ENCODE data around the gene SHE. TPM values are rescaled to one million over a fixed set of nuclear protein-coding genes. Genes with fewer than 3 reads are reported as not detected.

SHE gene
- total RNA-seq, 1 experiment from 2014 or later, result not detected

DNA sequence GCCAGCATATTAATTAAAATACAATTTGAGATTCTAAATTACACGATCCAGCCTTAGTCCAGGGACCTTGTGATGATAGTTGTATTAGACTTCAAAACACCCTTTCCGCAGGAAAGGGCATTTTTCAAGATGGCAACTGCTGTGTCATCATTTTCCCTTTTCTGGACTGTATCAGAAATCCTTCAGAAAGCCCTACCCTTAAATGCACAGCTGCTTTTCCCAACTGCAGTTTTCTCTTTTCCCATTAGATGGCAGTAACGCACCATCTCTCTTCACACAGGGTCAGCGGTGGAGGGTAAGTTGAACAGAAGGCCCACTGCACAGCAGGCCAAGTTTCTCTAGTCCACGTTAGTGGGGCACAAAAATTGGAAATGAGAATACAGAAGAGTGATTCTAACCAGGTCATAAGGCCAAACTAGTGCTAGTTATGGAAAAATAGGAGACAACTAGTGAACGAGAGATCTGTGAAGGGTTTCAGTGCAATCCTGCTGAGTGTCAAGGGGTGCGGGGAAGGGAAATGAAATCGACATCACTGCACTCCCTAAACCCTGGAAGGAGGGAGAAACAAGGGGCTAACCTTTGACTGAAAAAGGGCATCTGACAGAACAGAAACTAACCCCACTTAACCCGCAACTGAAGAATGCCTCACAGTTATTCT, 22.3 kb downstream of the SHE start (continued):
- TF ChIP-seq, protein P1, sequence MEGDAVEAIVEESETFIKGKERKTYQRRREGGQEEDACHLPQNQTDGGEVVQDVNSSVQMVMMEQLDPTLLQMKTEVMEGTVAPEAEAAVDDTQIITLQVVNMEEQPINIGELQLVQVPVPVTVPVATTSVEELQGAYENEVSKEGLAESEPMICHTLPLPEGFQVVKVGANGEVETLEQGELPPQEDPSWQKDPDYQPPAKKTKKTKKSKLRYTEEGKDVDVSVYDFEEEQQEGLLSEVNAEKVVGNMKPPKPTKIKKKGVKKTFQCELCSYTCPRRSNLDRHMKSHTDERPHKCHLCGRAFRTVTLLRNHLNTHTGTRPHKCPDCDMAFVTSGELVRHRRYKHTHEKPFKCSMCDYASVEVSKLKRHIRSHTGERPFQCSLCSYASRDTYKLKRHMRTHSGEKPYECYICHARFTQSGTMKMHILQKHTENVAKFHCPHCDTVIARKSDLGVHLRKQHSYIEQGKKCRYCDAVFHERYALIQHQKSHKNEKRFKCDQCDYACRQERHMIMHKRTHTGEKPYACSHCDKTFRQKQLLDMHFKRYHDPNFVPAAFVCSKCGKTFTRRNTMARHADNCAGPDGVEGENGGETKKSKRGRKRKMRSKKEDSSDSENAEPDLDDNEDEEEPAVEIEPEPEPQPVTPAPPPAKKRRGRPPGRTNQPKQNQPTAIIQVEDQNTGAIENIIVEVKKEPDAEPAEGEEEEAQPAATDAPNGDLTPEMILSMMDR (IDR thresholded peaks at IDR 0.05 in 2 of 3, conservative IDR thresholded peaks at IDR 0.05 in 1 of 3; ENCODE audit: borderline replicate concordance in 1 of 3, insufficient read depth in 1 of 3, low read depth in 2 of 3, low read length in 2 of 3), result peak; percentile 85 to 97 (median 95)

GRCh38 chr1:154478639-154479038, 23.6 kb downstream of the SHE start:
- ATAC-seq (no peak), DNase-seq (ENCODE audit: low read depth, low spot score) (no peak)
- Histone ChIP-seq H3K4me3 (replicated peaks in 1 of 2; ENCODE audit: low read depth in 1 of 2, low read length in 2 of 2) (no peak overlapping the region), H4K20me1 (ENCODE audit: insufficient read depth) (no peaks in the 10 kb centered on the region), H3K27me3 (ENCODE audit: insufficient read depth, low read length) (no peaks in the 10 kb centered on the region), H3K4me1 (ENCODE audit: control insufficient read depth in 1 of 2, insufficient read depth in 2 of 2, low read length in 2 of 2) (peaks cover 15 to 59% of the 10 kb centered on the region in 2 experiments), H3K36me3 (ENCODE audit: control insufficient read depth in 1 of 2, insufficient read depth in 2 of 2, low read length in 2 of 2) (no peaks in the 10 kb centered on the region), H3K79me2 (ENCODE audit: insufficient read depth, low read length) (no peaks in the 10 kb centered on the region), H3K9me2 (ENCODE audit: insufficient read depth) (no peaks in the 10 kb centered on the region), H3K4me2 (ENCODE audit: low read length) (no peak overlapping the region), H3K27ac (ENCODE audit: low read depth, low read length) (no peak overlapping the region), H3K9ac (ENCODE audit: low read length) (no peak overlapping the region), H3K9me3 (ENCODE audit: control insufficient read depth in 1 of 2, insufficient read depth in 1 of 2, low read depth in 1 of 2, low read length in 2 of 2) (no peaks in the 10 kb centered on the region), H2AFZ (ENCODE audit: low read depth, low read length, poor library complexity, severe bottlenecking) (peak overlapping the region; percentile 72)
- intact Hi-C loops (cut with micrococcal nuclease), result loop anchor here (1.0 to 10.0 kb wide), 3 partner anchors 73 to 294 kb away; partner anchors contain the start of genes ATP8B2 and IL6R
- ChIA-PET CTCF (interaction anchor here (1.1 to 4.0 kb wide), 4 partner anchors 58 to 391 kb away, joined by 4 to 62 read pairs (median 4); partner anchors contain the start of gene KCNN3), POLR2A (interaction anchor here (1.1 kb wide), 1 partner anchor 126 kb away, joined by 3 read pairs; no protein-coding TSS in a partner anchor), RAD21 (ENCODE audit: low non-redundant PET in 1 of 2, low total read pairs in 2 of 2, uncharacterized antibody in 2 of 2, unreplicated experiment in 2 of 2) (interaction anchor here (1.2 to 1.3 kb wide), 2 partner anchors 68 kb away, joined by 6 to 7 read pairs; no protein-coding TSS in a partner anchor)
- TF ChIP-seq ATF3 (IDR thresholded peaks at IDR 0.05), result no peak
- TF ChIP-seq RAD21 (IDR thresholded peaks at IDR 0.05; ENCODE audit: low read depth), result peak; percentile 77
- no peak for TF ChIP-seq CBX3 (IDR thresholded peaks at IDR 0.05; ENCODE audit: low read depth)
- TF ChIP-seq EGR1 (IDR thresholded peaks at IDR 0.05; ENCODE audit: low read depth), result no peak
- no peak for TF ChIP-seq CEBPB (IDR thresholded peaks at IDR 0.05; ENCODE audit: low read depth)
- TF ChIP-seq, protein P2, sequence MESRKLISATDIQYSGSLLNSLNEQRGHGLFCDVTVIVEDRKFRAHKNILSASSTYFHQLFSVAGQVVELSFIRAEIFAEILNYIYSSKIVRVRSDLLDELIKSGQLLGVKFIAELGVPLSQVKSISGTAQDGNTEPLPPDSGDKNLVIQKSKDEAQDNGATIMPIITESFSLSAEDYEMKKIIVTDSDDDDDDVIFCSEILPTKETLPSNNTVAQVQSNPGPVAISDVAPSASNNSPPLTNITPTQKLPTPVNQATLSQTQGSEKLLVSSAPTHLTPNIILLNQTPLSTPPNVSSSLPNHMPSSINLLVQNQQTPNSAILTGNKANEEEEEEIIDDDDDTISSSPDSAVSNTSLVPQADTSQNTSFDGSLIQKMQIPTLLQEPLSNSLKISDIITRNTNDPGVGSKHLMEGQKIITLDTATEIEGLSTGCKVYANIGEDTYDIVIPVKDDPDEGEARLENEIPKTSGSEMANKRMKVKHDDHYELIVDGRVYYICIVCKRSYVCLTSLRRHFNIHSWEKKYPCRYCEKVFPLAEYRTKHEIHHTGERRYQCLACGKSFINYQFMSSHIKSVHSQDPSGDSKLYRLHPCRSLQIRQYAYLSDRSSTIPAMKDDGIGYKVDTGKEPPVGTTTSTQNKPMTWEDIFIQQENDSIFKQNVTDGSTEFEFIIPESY (IDR thresholded peaks at IDR 0.05; ENCODE audit: extremely low read depth, insufficient replicate concordance, low read length), result no peak
- TF ChIP-seq EZH2 (IDR thresholded peaks at IDR 0.05), result no peak
- no peak for TF ChIP-seq FOSL1 (IDR thresholded peaks at IDR 0.05; ENCODE audit: low read depth)
- TF ChIP-seq MAX (IDR thresholded peaks at IDR 0.05), result peak; percentile 23; the same call in 1 of the 2 replicates
- no peak for TF ChIP-seq POLR2A (IDR thresholded peaks at IDR 0.05; ENCODE audit: borderline replicate concordance, extremely low read depth, insufficient read depth, insufficient read length)
- no peak for TF ChIP-seq SP1 (IDR thresholded peaks at IDR 0.05; ENCODE audit: low read depth)
- no peak for TF ChIP-seq ZNF274 (IDR thresholded peaks at IDR 0.05; ENCODE audit: low read depth, low read length)
- TF ChIP-seq, protein P1 (IDR thresholded peaks at IDR 0.05 in 2 of 3, conservative IDR thresholded peaks at IDR 0.05 in 1 of 3; ENCODE audit: borderline replicate concordance in 1 of 3, insufficient read depth in 1 of 3, low read depth in 2 of 3, low read length in 2 of 3), result peak in 2 of 3 experiments; percentile 16 to 65; a peak in 2 of 6 replicates
- BruUV-seq (replicated peaks), result no TSS peak
